Stimulated activated CD4-positive, alpha-beta T cell treated with anti-CD3 and anti-CD28 coated beads, Interleukin-12 subunit alpha, Interleukin-12 subunit beta, amount 100 ng/mL, for 24 hours (primary cell): Measurements from ENCODE around the gene TBC1D25.

Experiments used
- DNase-seq, 2 experiments: peaks; one replicate each; pipeline ENCODE4 v3.0.0-alpha.2; 2020; ENCODE audit warnings: low read depth in 2 of 2

TBC1D25 gene

DNA sequence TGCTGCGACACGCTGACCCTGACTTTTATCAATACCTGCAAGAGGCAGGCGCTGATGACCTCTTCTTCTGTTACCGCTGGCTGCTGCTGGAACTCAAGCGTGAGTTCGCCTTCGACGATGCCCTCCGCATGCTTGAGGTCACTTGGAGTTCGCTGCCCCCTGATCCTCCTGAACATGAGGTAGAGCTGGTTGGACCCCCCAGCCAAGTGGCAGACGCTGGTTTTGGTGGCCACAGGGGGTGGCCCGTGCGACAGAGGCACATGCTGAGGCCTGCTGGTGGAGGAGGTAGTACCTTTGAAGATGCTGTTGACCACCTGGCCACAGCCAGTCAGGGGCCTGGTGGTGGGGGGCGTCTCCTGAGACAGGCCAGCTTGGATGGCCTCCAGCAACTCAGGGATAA is 20.5 kb downstream of the TBC1D25 start:
- no peak for DNase-seq

GRCh38 chrX:48560681-48561080 is 21.2 kb downstream of the TBC1D25 start:
- no peak for DNase-seq

GRCh38 chrX:48569958-48570357 is 30.4 kb downstream of the TBC1D25 start:
- DNase-seq, result no peak

GRCh38 chrX:48573690-48574269 is 34.3 kb downstream of the TBC1D25 start:
- no peak for DNase-seq

GRCh38 chrX:48574270-48575266 is 35.1 kb downstream of the TBC1D25 start, which contains the start of gene RBM3:
RBM3 (plus strand) TSS chrX:48574484; CDS start chrX:48575181, 697 bp downstream.
- peak; percentile 73 to 81 for DNase-seq

DNA sequence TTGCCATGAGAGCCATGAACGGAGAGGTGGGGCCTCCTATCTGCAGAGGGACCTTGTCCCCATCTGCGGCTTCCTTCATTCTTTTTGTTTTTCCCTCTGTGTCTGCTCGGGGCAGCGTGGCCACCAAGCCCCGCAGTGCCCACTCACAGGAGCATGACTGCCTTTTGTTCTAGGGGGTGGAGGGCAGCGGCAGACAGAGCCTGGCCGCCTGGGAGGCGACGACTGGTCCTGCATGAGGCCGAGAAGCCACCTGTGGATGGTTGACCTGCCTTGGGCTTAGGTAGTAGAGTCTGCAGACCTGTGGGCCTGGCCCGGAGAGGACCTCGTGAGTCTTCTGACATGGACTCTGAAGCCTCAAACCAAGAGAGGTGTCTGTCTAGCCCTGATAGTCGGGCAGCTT is 36.1 kb downstream of the TBC1D25 start:
- no peak for DNase-seq

- DNase-seq, result no peak
Observed at GRCh38 chrX:48576108-48576507, 36.6 kb downstream of the TBC1D25 start.

- no peak for DNase-seq
Observed at GRCh38 chrX:48578661-48579128, 39.2 kb downstream of the TBC1D25 start.

- DNase-seq, result no peak
Observed at GRCh38 chrX:48579259-48579658, 39.7 kb downstream of the TBC1D25 start.

DNA sequence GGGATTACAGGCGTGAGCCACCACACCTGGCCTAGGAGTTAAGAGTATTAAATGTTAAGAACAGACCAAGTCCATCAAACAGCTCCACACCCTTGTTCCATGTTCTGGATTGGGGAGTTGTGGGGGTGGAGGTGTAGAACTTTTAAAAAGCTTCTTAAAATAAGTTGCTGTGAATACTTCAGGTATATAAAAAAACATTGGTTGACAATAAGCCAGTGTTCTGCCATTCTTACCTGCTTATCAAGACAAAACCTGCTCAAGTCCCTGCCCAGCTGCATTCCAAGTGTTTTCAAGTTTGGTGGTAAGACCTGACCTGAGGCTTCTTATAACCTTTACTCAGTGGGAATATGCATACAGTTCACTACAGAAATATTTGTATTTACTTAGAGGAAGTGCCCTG is 41.1 kb downstream of the TBC1D25 start:
- no peak for DNase-seq

GRCh38 chrX:48584698-48585097 is 45.2 kb downstream of the TBC1D25 start:
- no peak for DNase-seq

DNA sequence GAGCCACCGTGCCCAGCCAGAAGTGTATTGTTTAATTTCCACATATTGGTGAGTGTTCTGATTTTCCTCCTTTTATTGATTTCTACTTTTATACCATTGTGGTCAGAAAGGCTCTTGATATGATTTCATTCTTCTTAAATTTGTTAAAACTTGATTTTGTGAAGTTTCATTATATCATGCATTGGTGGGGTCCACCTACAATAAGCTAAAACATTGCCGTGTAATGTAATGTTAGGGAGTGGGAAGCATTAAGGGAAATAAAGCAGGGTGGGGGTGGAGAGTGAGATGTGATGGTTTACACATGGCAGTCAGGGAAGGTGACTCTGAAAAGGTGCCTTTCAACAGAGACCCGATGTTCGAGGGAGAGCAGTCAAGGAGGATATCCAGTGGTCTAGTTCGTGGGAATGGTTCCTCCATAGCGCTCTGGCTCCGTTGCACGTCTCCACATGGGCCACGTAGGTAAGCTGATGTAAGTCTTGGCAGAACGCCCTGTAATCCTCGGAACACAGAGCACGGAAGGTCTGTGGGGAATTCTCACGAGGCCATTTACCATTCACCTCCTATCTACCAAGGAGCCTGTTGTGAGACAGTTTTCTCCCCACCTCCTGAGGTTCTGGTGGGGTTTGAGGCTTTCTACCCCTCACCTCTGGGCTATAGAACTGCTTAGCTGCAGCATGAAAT is 50.1 kb downstream of the TBC1D25 start:
- DNase-seq, result no peak

GRCh38 chrX:48590203-48591103 is 50.9 kb downstream of the TBC1D25 start:
- DNase-seq, result no peak

DNA sequence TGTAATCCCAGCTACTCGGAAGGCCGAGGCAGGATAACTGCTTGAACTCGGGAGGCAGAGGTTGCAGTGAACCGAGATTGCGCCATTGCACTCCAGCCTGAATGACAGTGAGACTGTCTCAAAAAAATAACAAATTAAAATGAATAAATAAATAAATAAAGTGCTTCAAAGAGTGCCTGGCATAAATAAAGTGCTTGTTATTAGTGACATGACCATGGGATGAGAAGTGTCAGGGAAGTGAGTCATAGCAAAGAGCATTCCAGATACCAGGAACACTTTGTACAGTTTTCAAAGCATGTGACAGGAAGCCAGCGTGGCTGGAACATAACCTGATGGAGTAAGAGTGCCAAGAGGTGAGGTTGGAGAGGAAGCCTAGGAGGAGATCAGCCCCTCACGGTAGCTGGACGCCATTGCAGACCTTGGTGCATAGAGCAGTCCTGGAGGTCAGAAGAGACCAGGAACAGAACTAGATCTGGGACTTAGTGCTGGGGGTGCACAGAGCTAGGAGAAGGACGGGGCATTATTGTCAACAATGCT is 51.8 kb downstream of the TBC1D25 start:
- no peak for DNase-seq

GRCh38 chrX:48592971-48593370 is 53.5 kb downstream of the TBC1D25 start:
- no peak for DNase-seq

DNA sequence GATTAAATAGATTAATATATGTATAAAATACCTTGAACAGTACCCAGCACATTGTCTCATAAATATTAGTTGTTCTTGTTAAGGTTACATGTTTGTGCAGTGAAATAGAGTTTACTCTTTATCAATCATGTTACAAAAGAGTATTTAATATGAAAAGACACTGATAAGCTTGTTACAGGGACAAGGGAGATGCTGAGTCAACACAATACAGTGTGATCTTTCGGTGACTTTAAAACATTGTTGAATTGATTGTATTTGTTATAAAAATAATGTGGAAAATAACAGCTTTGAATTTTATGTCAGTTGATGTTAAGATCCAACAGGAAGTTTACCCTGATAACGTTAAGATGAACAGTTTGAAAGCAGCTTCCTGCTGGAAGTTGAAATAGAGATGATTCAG is 56.4 kb downstream of the TBC1D25 start:
- no peak for DNase-seq

DNA sequence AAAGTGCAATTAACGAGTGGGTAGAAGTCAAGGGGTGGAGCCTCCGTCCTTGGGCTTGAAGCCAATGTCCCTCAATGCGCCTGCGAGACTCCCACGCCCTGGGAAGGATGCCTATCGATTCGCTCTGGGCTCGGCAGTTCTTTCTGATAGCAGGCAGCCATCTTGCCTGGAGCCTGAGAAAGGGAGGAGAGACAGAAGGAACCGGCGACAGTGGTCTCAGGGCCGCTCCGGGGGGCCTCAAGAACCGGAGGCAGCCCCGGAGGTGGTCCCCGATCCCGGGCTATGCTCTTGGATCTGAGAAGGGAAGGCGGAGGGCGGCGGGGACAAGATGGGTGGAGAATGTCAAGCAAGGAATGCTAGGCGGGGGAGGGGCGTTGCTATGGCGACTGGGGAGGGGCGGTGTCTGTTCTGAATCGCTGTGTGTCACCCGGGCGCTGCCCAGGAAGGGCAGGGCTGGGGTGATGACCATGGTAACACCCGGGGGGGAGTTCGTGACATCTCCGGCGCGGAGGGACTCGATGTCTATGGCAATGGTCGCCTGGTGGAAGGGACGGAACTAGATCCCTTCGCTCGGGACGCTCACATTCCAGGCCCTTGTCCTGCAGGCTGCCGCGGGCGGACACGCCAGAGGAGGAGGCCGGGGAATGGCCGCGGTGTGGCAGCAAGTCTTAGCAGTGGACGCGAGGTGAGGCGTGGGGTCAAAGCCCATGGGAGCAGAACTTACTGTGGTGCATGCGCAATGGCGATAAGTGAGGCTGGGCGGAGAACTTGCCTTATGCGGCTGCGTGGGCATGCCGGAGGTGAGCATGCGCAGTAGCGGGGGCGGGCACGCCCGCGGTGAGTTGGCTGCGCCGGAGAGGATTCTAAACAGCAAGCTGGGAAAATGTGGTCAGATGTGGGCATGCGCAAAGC is 58.1 kb downstream of the TBC1D25 start, which contains the start of gene WDR13:
WDR13 (plus strand) TSS at position 140 of the 912 bp plus-strand sequence; CDS start at position 645, 505 bp downstream.
- peak; percentile 71 to 83 for DNase-seq

DNA sequence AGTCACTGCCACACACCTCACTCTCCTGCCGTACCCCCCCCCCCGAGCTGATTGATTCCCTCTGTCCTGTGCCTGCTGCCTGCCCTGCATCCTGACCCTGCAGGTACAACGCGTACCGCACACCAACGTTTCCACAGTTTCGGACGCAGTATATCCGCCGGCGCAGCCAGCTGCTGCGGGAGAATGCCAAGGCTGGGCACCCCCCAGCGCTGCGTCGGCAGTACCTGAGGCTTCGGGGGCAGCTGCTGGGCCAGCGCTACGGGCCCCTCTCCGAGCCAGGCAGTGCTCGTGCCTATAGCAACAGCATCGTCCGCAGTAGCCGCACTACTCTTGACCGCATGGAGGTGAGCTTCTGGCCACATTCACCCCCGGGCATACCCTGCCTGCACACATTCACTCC is 59.1 kb downstream of the TBC1D25 start:
- no peak for DNase-seq

- no peak for DNase-seq
Observed at GRCh38 chrX:48599341-48599740, 59.8 kb downstream of the TBC1D25 start.

DNA sequence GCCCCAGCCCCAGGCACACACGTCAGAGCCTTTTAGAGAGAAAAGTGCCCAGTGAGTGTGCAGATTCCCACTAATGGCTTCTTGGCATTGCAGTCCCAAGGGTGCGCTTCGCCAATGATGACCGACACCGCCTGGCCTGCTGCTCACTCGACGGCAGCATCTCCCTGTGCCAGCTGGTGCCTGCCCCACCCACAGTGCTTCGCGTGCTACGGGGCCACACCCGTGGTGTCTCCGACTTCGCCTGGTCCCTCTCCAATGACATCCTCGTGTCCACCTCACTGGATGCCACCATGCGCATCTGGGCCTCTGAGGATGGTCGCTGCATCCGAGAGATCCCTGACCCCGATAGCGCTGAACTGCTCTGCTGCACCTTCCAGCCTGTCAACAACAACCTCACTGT is 60.7 kb downstream of the TBC1D25 start:
- DNase-seq, result no peak
